SU-DHL-6 (cell line): ENCODE measurements around the gene QSOX2.

Experiments
- CTCF ChIP-seq: fragments of 200-600 bp; sonication (generic); IDR thresholded peaks from one replicate; pipeline ENCODE4 v1.5.1; 2017; ENCODE audit warnings: antibody characterized with exemption, mild to moderate bottlenecking, low read length, moderate library complexity; ENCODE audit not compliant: insufficient read depth, poor library complexity, severe bottlenecking
- EZH2phosphoT487 ChIP-seq: fragments of 200-600 bp; sonication (generic), shearing (Covaris generic); conservative IDR thresholded peaks from 2 replicates; pipeline ENCODE4 v1.6.1; 2018; ENCODE audit warnings: mild to moderate bottlenecking, antibody characterized with exemption, low read length, moderate library complexity, mixed read lengths

GRCh38 chr9:136211006-136211405 is 34.6 kb downstream of the QSOX2 start:
- TF ChIP-seq CTCF (no peak), EZH2phosphoT487 (no peak)
